Stimulated activated CD8-positive, alpha-beta memory T cell treated with anti-CD3 and anti-CD28 coated beads, Interleukin-12 subunit alpha, Interleukin-12 subunit beta, amount 100 ng/mL, for 24 hours (primary cell): ENCODE results near the gene MED22.
A peak's percentile ranks its signal among the peaks of the same experiment; 100 is the strongest.

Experiments
- DNase-seq: peaks from one replicate; pipeline ENCODE4 v3.0.0-alpha.2; 2020; ENCODE audit errors: extremely low read depth

The MED22 gene

DNA sequence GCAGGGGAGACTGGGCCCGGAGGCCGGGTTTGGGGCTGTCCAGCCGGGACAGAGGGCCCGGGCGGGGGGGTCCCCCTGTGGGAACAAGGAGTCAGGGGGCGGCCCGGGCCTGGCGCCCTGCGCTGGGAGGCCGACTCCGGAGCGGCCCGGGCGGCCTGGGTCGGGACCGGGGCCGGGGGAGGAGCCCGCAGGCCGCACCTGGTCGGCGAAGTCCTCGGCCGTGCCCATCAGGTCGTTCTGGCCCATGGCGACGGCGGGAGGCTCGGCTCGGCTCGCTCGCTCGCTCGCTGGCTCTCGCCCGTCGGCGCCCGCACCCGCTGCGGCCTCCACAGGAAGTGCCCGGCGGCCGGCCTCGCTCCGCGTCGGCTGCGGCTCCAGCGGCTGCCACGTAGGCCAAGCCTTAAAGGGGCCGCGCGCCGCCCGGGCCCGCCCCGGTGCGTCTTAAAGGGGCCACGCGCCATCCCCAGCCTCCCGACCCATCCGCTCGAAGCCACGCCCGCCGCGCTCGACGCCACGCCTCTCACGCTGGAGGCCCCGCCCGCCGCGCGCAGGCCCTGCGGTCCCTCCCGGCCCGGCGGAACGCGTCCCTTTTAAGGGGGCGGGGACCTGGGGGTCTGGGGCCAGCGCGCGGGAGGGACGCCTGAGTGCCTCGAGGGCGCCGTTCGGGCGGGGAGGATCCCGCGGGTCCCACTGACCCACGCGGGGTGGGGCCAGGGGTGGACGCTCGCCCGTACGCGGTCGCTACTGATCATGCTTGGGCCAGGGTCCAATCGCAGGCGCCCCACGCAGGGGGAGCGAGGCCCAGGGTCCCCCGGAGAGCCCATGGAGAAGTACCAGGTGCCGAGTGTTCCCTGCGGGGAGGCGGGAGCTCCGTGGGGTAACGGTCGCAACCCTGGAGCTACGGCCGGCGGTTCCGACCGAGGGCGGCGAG lies 28.1 kb upstream of the MED22 start, which contains the start of the genes STKLD1 and SURF4:
STKLD1 (plus strand) TSS at position 643 of the 931 bp plus-strand sequence; CDS start at position 751, 108 bp downstream.
SURF4 (minus strand) TSS at position 337 of the 931 bp plus-strand sequence; CDS start at position 246, 91 bp downstream.
- DNase-seq = peak; percentile 89

DNA sequence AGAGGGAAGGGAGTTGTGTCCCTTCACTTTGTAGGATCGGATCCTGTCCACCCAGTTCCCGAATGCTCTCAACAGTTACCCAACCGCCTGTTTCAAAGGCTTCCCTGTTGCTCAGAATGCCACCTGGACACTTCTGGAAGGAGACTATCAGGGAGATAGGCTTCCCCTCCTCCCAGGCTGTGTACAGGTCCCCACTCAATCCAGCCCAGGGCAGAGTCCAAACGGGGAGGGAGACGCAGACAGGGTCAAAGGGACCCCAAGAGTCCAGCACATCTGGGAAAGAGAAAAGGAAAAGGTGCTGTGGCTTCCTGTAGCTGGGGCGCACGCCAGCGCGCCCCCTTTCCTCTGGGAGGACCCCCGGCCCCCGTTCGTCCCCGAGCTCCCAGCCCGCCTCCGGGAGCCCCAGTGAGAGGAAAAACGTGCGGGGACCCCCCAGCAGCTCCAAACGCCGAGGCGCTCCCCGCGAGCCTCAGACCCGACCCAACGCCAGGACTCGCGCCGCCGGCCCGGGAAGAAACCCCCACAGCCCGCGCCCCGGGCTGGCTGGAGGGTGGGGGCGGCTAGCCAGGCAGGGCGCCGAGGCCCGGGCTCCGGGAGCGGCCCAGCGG lies 27.3 kb upstream of the MED22 start:
- no peak for DNase-seq

DNA sequence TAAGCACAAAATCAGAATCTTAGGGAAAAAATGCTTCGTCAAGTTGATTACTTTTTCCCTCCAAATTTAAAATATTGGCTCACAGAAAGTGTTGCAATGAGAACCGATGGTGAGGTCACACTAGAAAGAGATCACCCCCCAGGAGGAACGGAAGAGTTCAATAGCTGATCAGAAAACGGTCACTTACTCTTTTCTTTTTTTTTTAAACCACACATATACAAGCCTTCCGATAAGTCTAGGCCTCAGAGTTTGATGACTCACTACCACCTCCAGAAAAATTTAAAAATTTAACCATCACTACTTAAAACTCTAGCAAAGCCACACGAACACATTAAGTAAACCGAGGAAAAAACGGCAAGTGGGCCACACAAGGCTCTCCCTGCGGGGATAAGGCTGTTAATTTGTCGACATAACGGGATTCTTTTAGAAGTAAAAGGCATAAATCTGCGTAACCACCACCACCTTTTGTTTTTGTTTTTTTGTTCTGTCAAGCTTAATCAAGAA lies 26.7 kb upstream of the MED22 start:
- no peak for DNase-seq

DNA sequence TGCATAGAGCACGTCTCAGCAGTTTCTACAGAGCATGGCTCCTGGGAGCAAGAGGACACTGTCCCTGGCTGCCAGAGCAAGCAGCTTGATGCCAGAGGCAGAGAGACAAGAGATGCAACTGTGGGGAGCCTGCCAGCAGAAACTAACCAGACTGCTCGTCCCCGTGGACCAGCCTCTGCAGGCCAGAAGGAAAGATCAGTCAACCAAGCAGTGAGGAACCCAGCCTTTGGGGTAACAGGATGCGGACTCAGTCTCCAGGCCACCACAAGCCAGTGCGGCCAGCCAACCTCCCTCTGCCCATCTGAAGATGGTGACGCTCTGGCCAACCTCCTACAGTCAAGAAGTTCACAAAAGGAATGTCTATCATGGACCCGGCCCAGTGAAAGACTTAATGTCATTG lies 24.2 kb upstream of the MED22 start:
- no peak for DNase-seq

DNA sequence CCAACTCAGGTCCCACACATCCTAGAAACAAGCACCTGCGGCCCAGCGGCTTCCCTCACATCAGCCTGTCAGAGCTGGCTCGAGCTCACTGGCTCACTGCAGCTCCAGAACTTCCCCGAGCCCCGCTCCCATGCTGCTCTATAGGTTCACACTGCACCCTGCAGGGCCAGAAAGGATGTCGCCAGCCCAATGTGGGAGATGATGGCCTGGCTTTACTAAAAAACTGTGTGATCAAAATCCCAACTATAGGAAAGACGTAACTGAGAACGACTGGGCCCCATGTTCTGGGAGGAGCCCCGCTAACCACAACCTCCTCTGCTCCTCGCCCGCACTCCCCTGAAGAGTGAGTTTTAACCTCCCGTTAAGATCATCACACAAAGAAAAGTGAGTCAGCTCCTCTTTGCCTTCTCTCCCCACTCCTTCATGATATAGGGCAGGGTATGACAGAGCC lies 23.4 kb upstream of the MED22 start:
- DNase-seq = no peak

DNA sequence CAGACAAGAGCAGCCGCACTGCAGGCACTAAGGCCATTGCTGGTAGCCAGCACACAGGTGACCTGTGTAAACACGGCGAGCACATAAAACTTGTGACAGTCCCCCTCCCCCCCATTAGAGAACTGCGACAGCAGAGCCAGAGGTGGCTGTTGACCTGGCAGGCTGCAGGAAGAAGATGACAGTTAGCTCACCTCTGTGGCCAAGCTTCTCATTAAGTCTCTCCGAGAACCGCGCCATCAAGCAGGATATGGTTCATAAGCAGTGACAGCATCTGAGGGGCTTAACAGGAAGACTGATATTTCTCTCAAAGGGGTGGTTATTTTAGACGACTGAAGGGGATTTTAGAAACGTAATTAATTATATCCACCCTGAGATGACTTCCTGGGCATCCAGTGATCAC lies 22.8 kb upstream of the MED22 start:
- no peak for DNase-seq

DNA sequence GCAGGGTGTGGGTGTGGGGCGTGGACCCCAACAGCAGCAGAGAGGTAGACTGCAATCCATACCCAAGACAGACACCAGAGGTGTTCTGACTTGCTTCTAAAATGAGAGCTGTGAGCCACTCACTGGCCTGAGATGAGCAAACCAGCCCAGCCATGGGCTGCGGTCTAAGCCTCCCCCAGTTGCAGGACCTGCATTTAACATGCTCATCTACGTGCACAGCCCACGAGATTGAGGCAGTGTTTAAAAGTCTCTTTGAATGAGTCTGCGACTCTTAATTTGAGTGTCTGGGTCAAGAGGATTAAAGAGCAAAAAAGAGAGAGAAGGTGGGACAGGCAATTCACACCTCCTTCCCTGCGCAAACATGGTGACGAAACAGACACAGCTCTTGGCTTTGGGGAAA lies 22.0 kb upstream of the MED22 start:
- no peak for DNase-seq

DNA sequence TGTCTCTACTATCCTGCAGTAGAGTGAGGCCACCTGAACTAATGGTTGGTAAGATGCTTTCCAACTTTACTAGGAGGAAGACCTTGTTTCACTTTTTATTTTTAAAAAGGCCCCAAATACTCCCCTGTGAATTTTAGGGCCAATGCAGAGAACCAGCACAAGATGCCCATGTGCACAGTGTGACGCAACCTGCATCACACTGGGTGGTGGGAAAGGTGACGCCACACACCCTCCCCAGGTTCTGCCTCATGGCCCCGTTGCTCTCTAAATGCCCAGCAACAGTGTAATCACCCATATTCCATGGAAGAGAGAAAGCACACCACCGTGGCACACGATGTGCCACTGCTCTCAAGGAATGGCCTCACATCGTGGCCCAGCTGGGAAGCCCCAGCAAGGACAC lies 21.5 kb upstream of the MED22 start:
- no peak for DNase-seq

DNA sequence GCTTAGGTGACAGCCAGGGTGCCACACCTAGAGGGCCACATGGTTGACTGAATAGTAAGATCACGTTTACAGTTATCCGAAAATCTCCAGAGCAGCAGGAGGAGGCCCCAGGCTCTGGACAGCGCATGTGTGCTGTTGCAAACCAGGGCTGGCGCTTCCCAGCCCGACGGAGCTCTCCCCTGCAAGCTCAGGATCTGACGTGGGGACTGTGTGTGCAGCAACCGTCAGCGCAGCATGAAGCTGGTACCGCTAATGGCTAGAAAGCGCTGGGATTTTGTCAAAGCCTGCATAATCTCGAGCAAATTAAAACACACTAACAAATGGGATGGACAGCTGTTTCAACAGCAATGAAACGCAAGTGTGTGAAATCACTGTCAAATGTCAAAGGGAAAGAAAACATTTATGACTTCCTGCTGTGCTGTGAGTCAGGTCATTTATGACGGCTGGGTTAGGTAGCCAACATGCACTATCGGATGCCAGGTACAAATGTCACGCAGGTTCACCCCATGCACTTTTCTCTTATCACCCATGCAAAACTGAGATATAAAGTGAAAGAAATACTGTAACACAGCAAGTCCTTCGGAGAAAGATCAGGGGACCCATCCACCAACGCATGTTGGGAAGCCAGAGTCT lies 20.4 kb upstream of the MED22 start:
- DNase-seq = no peak

DNA sequence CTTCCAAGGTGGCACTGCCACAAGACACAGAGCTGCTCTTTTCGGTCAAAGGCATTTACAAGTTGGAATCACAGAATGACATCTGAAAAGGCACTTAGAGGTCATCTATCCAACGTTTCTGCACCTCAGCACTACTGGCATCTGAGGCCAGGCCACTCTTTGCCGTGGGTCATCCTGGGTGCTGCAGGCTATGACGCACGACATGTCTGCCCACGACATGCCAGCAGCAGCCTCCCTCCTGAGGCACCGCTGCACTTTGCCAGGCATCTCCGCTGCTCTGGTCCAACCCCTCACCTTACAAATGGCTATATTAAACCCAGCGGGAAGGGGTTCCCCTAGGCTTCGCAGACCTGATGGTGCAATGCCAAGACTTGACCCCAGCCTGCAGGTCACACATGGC lies 19.8 kb upstream of the MED22 start:
- no peak for DNase-seq

DNA sequence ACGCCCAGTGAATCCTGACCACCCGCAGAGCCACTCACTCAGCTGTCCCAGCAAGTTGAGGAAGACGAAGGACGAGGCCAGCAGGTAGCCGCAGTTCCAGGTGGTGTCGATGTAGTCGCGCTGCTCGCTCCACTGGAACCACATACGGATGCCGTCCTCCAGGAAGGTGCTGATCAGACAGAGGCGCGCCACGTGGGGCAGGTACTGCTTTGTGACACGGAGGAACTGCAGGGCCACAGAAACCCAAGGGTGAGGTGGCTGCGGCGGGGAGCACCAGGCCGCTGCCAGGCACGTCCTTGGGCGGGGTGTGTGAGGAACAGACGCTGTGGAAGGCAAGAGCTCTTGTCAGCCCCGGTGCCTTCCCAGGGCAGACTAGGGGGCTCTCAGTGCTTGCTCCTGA lies 19.3 kb upstream of the MED22 start:
- no peak for DNase-seq

DNA sequence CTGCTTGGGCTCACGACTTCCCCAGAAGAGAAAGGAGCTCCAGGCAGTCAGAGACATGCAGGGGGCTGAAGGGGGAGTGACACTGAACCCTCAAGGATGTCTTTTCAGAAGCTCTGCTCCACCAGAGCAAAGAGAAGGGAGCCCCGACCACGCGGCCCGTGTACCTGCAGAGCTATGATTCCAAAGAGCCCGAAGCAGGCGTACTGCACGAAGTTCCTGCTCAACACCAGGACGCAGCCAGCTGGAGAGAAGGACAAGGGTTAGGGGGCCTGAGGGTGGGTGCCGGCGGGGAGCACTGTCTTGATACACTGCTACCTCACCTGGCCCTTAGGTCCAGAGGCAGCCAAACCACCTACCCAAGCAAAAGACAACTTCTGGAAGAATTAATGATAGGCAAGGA lies 18.5 kb upstream of the MED22 start:
- no peak for DNase-seq

DNA sequence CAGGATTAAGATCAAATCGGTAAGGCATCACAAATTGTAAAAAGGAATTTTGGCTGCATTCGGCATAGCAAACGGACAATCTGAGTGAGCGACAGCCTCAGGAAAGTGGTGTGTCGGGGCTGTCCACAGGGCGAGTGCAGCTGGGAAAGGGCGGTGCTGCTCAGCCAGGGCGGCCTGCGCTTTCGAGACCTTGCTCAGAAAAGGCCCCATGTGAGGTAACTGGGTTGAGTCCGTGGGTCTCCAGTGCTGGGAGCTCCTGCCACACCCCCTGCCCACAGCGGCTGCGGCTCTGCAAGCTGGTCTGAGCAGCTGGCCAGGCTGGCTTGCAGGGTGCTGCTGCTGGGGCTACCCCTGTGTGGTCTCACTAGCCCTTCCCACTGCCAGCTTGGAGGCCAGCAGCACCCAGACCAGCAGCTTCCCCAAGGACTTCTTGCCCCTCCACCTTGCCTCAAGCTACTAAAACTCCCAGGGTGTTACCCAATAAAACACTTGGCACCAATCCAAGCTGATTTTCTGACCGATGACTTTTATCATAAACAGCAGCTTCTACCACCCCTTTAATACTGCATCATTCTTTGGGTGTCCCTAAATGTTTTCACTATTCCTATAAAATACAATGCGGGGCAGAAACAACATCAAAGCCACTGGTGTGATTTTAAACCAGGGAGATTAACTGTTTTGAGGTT lies 14.6 kb upstream of the MED22 start:
- no peak for DNase-seq

DNA sequence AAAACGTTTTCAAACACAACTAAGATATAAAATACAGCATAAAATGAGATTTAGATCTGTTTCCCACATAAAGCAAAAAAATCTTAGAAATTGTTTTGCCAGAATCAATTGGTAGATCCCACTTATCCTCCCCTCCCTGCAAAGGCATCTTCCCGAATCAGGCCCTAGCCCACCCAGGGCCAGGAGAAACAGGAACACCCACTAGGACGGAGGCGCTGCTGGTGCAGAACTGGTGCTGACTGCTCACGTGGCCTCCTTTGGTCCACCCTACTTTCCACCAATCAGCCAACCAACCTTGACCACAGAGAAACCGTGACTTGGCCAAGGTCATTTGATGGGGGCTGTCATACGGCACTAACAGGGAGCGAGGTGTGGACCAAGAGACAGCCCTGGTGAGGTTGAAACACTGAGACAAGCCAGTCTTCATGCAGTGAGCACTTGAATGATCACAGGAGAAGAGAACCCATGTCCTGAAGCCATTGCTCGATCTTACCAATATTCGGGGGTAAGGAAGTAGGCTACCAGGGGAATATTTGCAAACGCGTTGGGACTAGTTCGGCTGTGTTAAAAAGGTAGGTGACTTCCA lies 13.7 kb upstream of the MED22 start:
- no peak for DNase-seq

DNA sequence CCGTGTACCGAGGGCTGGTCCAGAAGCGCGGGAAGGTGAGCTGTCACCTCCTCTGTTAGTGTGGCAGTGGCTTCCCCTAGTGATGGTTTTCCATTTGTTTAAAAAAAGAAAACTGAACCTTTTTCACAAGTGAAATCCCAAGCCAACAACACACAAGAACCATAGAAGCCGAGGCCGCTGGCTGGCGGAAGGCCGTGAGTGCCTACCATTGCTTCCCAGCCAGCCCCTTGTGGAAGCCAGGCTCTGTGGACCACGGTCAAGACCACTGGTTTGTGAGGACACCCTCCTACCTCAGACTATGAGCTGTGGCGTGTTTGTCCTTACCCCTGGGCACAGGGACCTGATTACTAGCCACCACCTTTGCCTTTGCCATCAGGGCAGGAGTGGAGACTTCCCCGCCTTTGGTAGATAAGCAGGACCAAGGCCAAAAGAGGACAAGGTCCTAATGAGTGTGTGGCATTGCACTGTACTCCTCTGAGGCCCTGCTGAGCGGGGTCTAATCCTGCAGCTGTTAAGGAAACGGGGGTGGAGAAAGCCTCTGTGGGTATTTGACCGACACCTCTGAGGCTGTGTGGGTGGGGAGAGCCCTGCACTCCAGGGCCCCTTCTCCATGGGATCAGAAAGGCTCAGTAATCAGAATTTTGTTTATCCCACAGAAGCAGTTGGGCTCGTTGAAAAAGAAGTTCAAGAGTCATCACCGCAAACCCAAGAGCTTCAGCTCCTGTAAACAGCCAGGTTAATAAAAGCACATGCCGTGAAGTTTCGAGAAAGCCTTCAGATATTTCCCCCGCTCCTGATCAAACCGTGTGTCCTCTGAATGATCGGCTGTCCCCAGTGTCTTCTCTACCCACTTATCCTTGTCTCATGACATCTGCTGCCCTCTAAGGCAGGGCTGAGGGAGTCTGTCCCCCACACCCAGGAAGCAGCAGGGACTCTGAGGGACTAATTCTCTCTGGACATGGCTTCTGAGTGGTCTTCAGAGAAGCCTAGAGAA lies 12.8 kb upstream of the MED22 start:
- no peak for DNase-seq

DNA sequence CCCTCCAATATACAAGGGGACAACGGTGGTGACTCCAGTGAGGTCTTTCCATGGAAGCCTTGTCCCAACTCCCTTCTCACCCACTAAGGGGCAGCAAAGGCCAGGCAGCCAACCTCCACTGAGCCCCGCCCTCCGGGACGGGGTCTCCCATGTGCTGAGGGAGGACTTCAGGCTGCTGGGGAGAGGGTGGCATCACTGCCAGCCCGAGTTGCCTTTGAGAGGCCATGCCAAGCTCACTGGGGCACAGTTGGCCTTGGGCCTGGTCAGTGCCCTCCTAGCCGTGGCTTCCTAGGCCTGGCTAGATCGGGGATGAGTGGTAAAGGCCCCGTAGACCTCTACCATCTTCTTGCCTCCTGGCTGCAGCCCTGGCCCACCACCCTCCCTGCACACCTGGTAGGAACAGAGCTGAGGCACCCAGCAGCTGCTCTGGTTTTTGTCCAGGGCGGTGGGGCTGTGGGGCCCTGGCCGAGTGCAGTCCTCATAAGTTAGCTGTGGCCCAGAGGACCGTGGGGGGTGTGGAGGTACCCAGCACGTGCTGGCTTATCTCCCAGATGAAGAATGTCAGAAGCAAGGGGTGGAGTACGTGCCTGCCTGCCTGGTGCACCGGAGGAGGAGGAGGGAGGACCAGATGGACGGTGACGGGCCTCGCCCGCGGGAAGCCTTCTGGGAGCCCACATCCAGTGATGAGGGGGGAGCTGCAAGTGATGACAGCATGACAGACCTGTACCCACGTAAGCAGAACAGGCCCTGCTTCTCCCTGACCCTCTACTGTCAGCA lies 11.7 kb upstream of the MED22 start:
- DNase-seq = no peak

DNA sequence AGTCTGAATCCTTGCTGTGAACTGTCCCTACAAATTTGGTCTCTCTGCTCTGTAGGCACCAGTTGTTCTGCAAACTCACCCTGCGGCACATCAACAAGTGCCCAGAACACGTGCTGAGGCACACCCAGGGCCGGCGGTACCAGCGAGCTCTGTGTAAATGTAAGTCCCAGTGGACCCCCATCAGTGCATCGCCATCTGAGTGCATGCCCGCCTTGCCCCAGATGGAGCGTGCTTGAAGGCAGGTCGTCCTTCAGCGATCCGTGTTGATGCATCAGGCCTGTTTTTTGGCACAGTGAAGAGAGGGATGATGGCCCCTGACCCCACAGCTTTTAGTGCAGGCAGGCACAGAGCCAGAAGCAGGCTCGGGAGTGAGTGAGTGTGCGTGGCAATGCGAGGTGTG lies 9.7 kb upstream of the MED22 start:
- DNase-seq = no peak

DNA sequence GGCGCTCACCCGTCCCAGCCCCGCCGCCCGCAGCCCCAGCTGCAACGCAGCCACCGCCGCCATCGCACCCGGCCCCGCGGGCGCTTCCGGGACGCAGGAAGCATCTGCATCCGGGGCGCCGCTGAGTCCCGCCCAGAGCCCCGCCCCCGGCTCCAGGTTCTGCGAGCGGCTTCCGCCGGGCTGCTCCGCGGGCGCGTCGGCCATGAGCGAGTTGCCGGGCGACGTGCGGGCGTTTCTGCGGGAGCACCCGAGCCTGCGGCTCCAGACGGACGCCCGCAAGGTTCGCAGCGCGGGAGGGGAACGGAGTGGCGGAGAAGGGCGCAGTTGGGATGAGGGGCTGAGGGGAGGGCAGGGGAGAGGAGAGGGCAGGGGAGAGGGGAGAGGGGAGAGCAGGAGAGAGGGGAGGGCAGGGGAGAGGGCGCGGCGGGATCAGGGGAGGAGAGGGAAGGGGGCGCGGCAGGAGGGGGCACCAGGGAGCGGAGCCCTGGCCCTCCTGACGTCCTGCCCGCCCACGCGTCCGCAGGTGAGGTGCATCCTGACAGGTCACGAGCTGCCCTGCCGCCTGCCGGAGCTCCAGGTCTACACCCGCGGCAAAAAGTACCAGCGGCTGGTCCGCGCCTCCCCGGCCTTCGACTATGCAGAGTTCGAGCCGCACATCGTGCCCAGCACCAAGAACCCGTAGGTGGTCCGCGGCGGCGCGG lies 8.6 kb upstream of the MED22 start, which contains the start of the genes SURF1 and SURF2:
SURF1 (minus strand) TSS at position 97 of the 701 bp plus-strand sequence; CDS start at position 63, 34 bp downstream.
SURF2 (plus strand) TSS at position 160 of the 701 bp plus-strand sequence; CDS start at position 203, 43 bp downstream.
- DNase-seq = peak; percentile 84
